Measurements from ENCODE around the gene ZFYVE9. TPM values are rescaled to one million over a fixed set of nuclear protein-coding genes. Genes with fewer than 3 reads are reported as not detected.

ZFYVE9 gene
- polyA plus RNA-seq, 3 donors: 0.09 TPM; not detected in 2

- H3K9me3 ChIP-seq (replicated peaks in 1 of 2; ENCODE audit: control insufficient read depth in 1 of 2, insufficient read depth in 1 of 2, low read length in 2 of 2): no peaks in the 10 kb centered on the region
- no peaks in the 10 kb centered on the region for H3K4me1 Mint-ChIP-seq
- H3K36me3 ChIP-seq (replicated peaks in 1 of 2; ENCODE audit: control insufficient read depth in 1 of 2, insufficient read depth in 2 of 2, low read length in 2 of 2): peaks cover 0 to 13% of the 10 kb centered on the region in 2 donors
- no peak overlapping the region for H3K4me2 ChIP-seq (replicated peaks; ENCODE audit: extremely low read depth, low read length, poor library complexity, severe bottlenecking)
- 100% methylated on average over 1 of the region's 4 CpGs for WGBS (ENCODE audit: insufficient coverage)
- no peaks in the 10 kb centered on the region for H4K20me1 ChIP-seq (ENCODE audit: insufficient read depth, low read length)
- no peak overlapping the region for H3K4me3 ChIP-seq (replicated peaks in 1 of 3; ENCODE audit: low read depth in 2 of 3, low read length in 3 of 3)
- H3K4me3 Mint-ChIP-seq: no peak overlapping the region
- peak overlapping the region in 1 of 7 donors; percentile 32 for H3K27ac Mint-ChIP-seq
- no peaks in the 10 kb centered on the region for H3K79me2 ChIP-seq (ENCODE audit: insufficient read depth, low read length)
- TF ChIP-seq CTCF (IDR thresholded peaks at IDR 0.05): no peak
- no peak overlapping the region for H3K27ac ChIP-seq (ENCODE audit: low read depth in 1 of 2, low read length in 2 of 2)
- intact Hi-C loops (cut with micrococcal nuclease): no loop called here
- DNase-seq: no peak
- H2AFZ ChIP-seq (ENCODE audit: insufficient read depth, low read depth, low read length, poor library complexity, severe bottlenecking): no peak overlapping the region
- peaks cover 2 to 15% of the 10 kb centered on the region in 2 donors for H3K36me3 Mint-ChIP-seq
- H3K27me3 ChIP-seq (ENCODE audit: control insufficient read depth in 2 of 2, insufficient read depth in 2 of 2, low read length in 2 of 2): no peaks in the 10 kb centered on the region
- no peak overlapping the region for H3K9ac ChIP-seq (ENCODE audit: insufficient read depth, low read length, poor library complexity, severe bottlenecking)
- H3K9me3 Mint-ChIP-seq: no peaks in the 10 kb centered on the region
- H3K4me1 ChIP-seq (ENCODE audit: control insufficient read depth in 1 of 2, insufficient read depth in 2 of 2, low read length in 2 of 2): no peaks in the 10 kb centered on the region
- H3K27me3 Mint-ChIP-seq (ENCODE audit: low read depth in 3 of 3): peaks cover 0 to 2% (median 2%) of the 10 kb centered on the region in 3 donors
Observed at GRCh38 chr1:52346653-52347052, 204.8 kb downstream of the ZFYVE9 start.

GRCh38 chr1:52348704-52349300 lies 206.9 kb downstream of the ZFYVE9 start:
- Mint-ChIP-seq H3K4me3 (no peak overlapping the region), H3K9me3 (no peaks in the 10 kb centered on the region), H3K4me1 (no peaks in the 10 kb centered on the region), H3K27ac (no peak overlapping the region), H3K36me3 (peaks cover 21 to 36% of the 10 kb centered on the region in 2 donors), H3K27me3 (ENCODE audit: low read depth in 3 of 3) (peaks cover 0 to 2% (median 0%) of the 10 kb centered on the region in 3 donors)
- Histone ChIP-seq H3K36me3 (replicated peaks in 1 of 2; ENCODE audit: control insufficient read depth in 1 of 2, insufficient read depth in 2 of 2, low read length in 2 of 2) (peaks cover 19 to 34% of the 10 kb centered on the region in 2 donors), H2AFZ (ENCODE audit: insufficient read depth, low read depth, low read length, poor library complexity, severe bottlenecking) (no peak overlapping the region), H3K4me1 (ENCODE audit: control insufficient read depth in 1 of 2, insufficient read depth in 2 of 2, low read length in 2 of 2) (no peaks in the 10 kb centered on the region), H4K20me1 (ENCODE audit: insufficient read depth, low read length) (no peaks in the 10 kb centered on the region), H3K27me3 (ENCODE audit: control insufficient read depth in 2 of 2, insufficient read depth in 2 of 2, low read length in 2 of 2) (no peaks in the 10 kb centered on the region), H3K4me3 (replicated peaks in 1 of 3; ENCODE audit: low read depth in 2 of 3, low read length in 3 of 3) (no peak overlapping the region), H3K27ac (ENCODE audit: low read depth in 1 of 2, low read length in 2 of 2) (no peak overlapping the region), H3K4me2 (replicated peaks; ENCODE audit: extremely low read depth, low read length, poor library complexity, severe bottlenecking) (no peak overlapping the region), H3K79me2 (ENCODE audit: insufficient read depth, low read length) (no peaks in the 10 kb centered on the region), H3K9ac (ENCODE audit: insufficient read depth, low read length, poor library complexity, severe bottlenecking) (no peak overlapping the region), H3K9me3 (replicated peaks in 1 of 2; ENCODE audit: control insufficient read depth in 1 of 2, insufficient read depth in 1 of 2, low read length in 2 of 2) (no peaks in the 10 kb centered on the region)
- TF ChIP-seq CTCF (IDR thresholded peaks at IDR 0.05): no peak
- no peak for DNase-seq
- intact Hi-C loops (cut with micrococcal nuclease): no loop called here
- 18% methylated on average over 8 of the region's 8 CpGs for WGBS (ENCODE audit: insufficient coverage)
